Stimulated activated CD4-positive, alpha-beta T cell treated with anti-CD3 and anti-CD28 coated beads, Interleukin-12 subunit alpha, Interleukin-12 subunit beta, amount 100 ng/mL, for 48 hours (primary cell): ENCODE measurements around the gene CXCR5.

ENCODE experiments used
- DNase-seq, 3 donors: peaks; one replicate each; pipeline ENCODE4 v3.0.0-alpha.2; 2020; ENCODE audit warnings: low read depth in 2 of 3, low spot score in 1 of 3

CXCR5 gene

DNA sequence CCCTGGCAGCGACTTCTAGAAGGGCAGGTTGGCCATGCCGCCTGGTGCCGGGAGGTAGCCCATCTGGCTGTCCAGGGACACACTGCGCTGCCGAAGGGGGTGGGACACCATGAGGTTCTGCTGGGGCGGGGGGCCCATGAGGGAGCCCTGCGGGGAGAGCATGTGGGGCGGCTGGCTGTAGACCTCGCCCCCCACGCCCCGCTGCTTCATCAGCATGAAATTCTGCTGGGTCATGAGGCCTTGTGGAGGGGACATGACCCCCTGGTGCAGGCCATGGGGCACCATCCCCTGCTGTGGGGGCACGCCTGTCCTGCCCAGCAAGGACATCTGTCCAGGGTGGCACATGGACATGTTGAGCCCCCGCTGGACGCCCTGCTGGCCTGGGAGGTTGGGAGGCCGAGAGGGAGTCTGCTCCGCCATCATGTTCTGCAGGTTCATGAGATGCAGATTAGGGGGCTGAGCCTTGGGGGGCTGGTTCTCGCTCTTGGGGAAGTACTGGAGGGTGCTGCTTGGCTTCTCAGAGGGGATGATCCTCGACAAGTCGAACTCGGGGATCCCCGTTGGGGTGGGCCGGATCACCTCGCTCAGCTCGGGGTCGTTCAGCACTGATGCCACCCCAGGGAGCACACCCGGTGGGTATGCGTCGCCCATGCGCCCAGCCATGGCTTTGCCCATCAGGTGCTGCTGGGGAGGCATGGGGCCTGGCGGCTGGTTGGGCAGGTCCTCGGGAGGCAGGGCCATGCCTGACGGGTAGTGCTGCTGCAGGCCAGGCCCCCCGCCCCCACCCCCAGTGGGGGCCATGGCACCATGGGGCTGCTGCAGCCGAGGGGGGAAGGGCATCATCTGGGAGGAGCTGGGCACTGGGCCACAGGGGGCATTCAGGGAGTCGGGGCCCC is 15.0 kb downstream of the CXCR5 start:
- no peak for DNase-seq

DNA sequence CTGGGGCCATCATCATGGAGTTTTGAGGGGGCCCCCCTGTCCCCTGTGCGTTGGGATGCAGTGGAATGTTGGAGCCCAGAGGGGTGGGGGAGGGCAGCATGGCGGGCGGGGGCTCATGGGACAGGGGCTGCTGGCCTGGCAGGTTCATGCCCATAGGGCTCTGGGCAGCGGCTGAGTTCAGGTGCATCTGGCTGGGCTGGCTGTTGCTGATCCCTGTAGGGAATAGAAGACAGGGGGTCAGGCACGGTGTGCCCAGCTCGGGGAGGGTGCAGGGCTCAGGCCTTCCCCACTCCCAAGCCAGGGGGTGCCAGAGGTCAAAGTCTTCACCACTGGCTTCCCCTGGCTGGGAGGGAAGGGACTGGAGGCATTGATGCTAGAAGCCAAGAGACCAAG is 15.6 kb downstream of the CXCR5 start:
- DNase-seq = no peak

DNA sequence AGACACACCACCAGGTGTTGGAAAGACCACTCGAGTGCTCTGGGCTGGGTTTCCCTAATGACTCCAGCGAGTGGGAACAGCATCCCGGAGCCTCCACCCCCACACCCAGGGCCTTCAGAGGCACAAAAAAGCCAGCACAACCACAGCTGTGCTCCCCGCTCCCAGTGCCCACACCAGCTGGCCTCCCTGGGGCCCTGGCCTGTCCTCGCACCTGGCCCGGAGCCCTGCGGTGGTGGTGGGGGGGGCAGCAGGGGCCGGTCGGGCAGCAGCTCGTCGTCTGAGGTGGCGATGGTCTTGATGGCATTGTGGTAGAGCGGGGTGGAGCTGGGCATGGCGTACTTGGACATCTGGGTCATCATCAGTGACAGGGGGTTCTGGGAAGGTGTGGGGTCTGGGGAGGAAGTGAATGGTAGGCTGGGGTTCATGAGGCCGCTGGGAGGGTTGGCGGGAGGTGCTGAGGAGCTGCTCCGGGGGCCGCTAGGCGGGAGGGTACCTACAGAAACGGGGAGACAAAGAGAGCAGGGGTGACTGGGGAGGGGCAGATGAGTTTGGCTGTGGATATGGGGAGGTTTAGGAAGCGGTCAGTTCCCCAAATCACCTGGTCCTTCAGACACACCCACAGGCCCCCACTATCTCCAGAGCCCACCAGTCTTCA is 16.1 kb downstream of the CXCR5 start:
- no peak for DNase-seq

DNA sequence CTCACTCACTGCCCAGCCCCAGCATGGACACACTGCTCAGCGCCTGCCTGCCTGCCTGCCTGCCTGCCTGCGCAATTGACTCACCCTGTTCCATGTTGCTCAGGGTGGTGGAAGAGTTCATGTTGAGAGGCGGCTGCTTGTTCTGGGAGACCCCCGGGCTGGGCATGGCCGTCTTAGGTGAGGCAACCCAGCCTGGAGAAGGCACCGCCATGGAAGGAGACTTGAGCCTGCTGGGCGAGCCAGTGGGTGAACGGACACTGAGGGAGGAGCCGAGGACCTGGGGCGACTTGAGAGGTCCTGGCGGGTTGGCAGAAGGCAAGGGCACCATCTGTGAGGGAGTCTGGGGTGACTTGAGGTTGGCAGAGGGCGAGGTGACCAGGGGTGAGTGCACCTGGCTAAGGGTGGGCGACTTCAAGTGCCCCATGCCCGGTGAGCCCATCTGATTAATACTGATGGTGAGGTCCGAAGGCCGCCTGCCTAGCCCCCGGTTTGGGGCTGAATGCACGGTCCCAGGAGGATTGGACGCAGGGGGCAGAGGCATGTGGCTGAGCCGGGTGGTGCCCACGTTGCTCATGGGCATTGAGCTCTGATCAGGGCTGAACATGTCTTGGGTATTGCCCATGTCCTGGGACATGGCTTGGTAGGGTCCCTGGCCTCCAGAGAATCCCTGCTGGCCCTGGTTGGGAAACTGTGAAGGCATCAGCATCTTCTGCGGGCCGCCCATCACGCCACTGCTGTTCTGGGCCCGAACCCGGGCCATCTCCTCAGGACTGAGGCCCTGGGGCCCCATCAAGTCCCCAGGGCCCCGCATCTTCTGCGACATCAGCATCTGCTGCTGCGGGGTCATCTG is 17.1 kb downstream of the CXCR5 start:
- DNase-seq = no peak

DNA sequence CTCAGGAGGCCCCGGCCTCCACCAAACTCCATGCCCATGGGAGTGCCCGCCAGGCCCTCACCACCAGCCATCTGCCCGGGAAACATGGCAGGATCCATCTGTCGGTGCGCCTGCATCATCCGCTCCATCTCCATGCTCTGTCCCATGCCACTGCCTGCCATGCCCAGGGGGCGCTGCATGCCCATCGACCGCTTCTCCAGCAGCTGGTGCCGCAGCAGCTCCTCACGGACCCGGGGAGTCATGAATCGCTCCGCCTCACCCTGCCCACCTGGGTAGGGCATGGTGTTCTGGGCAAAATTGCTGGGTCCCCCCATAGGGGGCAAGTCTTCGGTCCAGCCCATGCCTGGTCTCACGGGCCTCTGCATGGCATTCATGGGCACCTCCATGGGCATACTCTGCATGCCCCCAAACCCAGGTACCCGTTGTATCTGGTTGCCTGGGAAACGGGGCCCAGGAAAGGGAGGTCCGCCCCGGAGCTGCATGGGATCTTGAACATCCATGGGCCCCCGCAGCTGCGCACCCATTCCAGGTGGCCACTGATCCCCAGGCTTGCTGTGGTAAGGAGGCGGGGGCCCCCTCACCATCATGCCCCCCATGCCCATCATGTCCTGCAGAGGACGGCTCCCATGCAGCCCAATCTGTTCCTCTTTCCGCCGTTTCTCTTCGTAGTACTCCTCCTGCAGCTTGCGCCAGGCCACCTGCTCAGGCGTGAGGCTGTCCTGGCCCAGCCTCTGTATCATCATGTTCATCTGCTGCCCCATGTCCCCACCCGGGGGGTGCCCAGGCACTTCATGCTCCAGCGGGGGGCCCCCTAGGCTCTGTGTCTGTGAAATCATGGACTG is 18.0 kb downstream of the CXCR5 start:
- DNase-seq = no peak

DNA sequence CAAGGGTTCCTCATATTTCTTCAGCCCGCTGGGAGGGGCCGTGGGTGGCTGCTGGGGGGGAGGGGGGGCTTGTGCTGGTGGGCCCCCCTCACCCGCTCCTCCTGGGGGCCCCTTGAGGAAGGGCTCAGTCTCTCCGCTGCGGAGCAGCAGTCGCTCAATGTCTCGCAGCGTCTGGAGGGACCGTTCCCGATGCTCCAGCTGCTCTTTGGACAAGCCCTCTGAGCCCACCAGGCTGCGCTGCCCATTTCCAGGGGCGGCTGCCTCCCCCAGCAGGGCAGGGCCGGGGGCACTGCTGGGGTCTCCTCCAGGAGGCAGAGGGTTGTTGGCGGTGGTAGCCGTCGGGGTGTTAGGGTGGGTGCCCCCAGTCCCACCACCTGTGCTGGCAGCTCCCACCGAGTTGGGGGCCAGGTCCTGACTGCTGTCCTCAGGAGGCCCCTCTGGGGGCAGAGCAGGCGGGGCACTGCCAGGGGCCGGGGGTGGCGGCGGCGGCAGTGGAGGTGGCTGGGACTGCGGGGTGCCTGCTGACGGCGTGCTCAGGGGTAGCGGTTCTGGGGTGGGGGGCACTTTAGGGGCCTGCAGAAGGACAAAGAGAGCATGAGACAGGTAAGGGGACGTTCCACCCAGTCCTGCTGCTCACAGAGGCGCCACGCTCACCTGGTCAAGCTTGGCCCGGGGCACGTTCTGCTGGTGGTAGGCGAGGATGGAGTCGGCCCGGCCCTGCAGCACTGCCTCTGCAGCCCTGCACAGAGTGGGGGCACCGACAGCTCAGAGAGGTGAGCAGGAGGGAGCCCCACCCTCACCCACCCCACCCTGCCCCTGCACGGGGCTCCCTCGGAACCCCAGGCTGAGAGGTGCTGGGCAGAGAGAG is 18.9 kb downstream of the CXCR5 start:
- no peak for DNase-seq

DNA sequence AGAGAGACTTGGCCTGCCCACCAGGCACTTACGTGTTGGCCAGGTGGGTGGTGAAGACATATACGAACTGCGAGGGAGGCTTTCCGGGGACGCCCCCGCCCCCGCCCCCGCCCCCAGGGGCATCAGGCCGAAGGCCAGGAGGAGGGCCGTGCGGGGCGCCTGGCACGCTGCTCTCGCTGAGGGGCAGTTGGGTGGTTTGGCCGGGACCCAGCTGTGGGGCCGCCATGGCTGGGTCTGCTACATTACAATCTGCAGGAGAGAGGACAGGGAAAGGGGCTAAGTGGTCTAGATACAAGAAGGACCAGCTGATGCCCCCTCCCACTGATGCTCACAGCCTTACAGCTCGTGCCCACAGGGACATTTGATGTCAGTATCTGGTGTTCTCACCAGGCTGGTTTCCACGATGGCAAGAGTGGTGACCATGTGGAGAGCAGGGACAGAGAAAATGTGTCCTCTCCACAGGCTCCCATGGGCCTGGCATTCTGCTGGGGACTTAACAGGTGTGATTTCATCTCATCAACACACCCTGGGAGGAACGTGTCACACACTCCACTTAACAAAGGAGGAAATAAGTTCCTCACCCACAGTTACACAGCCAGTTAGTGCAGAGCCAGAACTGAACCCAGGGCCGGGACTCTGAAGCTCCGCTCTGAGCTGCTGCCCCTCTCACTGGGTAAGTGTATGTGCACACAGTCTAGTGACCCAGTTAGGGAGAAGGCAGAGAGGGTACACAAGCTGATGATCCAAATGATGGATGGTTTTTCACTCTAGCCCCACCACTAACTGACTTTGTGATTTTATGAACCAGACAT is 19.7 kb downstream of the CXCR5 start:
- no peak for DNase-seq

DNA sequence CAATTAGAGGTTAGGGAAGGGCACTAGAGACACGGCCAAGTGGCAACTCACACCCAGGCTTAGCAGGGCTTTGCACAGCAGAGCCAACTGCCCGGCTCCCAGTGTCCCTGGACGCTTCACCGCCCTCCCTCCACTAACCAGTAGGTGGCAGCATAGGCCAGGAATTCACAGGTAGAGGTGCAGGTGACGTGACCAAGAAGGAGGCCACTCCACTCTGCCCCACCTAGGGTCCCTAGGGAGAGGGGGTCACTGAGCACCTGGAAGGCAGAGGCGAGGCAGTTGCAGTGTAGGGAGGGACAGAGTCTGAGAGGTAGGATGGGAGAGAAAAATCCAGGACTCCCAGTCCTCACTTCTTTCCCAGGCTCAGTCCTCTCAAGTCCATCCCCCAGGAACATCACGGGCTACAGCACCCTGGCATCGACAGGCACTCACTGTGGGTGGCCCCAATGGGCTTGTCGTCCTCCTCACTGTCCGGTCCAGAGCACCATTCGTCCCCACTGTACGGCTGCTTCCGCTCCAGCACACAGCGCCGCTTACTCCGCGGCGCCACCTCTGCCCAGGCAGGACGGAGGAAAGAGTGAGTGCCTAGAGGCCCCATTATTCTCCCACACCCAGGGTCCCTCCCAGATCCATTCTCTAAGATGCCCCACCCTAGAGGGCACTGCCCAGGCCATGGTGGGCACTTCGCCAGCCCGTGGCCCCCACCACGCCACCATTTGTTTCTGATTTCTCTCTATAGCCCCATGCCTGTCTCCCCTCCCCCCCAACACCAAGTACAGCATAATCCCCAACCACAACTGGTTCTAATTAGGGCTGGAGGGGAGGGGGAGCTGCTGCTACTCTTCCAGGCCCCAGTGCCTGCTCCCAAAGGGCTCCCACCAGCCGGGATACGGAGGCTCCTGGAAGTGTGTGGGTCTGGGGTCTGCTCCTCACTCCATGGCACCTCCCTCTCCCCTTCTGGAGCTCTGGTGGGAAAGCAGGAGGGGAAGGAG is 23.7 kb downstream of the CXCR5 start:
- peak; percentile 81 to 97 (median 82) for DNase-seq

DNA sequence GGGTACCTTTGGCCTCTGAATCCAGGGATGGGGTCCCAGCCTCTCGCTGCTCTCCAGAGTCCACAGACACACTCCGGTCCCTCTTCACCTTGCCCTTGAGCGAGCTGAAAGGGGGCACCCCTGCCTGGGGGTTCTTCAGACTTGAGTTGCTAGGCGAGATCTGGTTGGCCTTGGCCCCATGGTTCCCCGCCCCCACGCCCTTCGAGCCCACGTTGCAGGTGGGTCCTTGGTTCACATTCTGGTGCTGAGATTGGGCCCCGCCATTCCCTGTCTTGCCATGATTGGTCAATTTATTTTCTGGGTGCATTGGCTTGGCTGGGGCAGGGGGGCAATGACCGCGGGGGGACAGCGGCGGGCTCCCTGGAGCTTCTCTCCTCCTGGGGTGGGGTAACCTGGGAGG is 24.6 kb downstream of the CXCR5 start:
- DNase-seq = no peak

DNA sequence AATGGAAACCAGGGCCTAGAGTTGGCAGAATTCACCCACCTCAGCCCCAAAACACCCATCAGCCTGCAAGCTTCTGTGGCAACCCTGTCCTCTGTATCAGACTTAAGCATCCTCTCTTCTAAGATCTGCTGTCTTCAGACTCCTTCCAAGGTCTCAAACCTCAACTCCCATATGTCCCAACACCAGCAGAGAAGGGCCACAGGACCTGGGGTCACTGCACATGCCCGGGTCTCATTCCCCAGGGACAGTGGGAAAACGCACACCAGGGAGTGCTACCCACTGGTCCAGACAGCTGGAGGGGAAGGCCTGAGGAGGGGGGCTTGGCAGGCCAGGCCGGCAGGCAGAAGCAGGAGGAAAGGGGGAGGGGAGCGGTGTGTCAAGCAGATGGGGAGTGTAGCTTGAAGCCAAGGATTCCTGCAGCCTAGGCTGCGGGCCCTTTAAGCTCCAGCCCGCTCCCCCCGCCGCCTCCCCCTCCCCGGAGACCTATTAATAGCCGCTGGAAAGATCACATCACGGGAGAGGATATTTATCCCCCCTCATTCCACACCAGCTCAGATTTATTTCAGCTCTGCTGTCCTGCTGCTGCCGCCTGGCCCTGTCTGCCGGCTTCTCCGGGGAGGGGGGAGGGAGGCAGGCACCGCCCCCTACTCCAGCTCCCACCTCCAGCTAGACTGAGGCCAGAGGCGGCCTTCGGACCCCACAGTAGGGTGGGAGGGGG is 25.4 kb downstream of the CXCR5 start:
- DNase-seq = no peak

DNA sequence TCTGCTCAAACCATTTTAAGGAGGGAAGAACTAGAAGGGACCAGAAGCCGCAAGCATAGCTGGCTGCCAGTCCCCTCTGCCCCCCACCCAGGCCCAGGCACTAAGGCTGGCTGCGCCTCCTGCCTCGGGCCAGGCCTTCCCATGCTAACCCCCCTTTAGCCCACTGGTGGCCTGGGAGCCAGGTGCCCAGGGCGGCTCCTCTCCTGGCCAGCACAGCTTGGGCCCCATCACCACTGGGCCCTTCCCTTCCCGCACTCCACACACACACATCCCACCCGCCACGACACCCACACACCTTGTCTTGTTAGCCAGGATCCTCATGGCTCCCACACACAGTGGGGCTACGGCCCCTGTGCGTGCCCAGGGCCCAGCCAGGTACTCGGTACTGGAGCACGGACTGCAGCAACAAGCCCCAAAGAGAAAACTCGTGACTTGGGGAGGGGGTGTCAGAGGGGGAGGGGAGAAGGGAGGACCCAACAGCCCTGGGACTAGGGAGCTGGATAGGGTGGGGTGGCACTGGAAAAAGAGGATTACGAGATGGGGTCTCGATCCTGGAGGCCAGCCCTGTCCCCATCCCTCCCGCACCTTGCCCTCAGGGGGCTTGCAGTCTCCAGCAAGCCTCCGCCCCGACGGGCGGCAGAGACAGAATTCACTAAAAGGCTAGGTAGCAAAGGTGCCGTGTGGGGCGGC is 26.1 kb downstream of the CXCR5 start:
- no peak for DNase-seq

DNA sequence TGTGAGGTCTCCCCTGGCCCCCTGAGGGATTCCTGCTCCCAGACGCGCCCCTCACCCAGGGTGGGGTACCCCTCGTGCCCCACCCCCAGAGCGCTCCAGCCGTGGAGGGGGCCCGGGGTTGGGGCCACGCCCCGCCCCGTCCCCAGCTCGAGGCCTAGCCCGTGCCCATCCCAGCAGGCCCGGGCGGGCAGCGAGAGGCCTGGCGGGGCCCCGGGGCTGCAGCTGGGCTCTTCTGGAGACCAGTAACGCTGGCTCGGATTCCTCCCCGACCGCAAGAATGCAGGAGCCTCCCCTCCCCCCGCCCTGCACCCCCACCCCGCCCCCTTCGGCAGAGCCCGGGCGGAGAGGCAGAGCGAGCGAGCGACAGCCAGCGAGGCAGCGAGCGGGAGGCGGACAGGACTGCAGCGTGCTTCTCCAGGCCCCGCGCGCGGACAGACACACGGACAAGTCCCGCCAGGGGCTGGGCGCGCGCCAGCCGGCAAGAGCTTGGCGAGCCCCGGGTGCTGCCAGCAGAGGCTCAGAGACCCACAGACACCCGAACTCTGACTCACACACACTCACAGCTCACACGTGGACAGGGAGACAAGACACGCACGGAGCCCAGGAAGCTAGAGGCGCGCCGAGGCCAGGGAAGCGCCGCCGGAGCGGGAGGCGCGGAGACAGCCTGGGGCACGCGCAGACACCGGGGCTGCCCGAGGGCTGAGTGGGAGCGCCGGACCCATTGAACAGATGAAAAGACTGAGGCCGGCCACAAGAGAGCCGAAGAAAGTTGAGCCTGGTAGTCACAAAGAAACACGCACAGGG is 26.8 kb downstream of the CXCR5 start:
- DNase-seq = no peak

DNA sequence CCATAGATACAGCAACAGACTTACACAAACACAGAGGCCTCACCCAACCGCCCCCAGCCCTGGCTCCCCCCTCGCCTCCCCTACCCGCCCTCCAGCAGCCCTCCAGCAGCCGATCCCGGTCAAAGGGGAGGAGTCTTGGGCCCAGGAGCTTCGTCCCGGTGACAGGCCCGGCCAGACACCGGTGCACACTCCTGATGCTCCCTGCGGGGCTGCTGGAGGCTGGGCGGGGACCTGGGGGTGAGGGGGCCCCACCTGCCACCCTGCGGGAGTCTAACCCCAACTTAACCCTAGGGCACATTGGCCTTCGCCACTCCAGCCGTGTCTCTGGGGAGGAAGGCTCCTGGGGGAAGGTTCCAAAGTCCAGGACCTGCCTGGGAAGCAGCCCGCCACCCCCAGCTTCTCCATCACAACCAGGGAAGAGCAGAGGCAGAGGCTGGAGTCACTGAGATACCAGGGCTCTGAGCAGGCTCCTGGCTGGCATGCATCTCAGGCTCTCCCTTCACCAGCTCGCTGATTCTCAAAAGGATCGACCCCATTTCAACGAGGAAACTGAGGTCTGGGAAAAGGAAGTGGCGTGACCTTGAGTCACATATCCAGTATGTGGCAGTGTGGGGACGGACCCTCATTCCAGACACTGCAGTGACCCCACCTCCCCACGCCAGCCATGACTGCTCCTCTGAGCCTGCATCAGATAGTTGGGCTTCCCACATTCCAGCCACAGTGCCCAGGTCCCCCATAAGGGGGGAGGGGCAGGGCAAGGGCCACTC is 27.6 kb downstream of the CXCR5 start:
- DNase-seq = no peak

DNA sequence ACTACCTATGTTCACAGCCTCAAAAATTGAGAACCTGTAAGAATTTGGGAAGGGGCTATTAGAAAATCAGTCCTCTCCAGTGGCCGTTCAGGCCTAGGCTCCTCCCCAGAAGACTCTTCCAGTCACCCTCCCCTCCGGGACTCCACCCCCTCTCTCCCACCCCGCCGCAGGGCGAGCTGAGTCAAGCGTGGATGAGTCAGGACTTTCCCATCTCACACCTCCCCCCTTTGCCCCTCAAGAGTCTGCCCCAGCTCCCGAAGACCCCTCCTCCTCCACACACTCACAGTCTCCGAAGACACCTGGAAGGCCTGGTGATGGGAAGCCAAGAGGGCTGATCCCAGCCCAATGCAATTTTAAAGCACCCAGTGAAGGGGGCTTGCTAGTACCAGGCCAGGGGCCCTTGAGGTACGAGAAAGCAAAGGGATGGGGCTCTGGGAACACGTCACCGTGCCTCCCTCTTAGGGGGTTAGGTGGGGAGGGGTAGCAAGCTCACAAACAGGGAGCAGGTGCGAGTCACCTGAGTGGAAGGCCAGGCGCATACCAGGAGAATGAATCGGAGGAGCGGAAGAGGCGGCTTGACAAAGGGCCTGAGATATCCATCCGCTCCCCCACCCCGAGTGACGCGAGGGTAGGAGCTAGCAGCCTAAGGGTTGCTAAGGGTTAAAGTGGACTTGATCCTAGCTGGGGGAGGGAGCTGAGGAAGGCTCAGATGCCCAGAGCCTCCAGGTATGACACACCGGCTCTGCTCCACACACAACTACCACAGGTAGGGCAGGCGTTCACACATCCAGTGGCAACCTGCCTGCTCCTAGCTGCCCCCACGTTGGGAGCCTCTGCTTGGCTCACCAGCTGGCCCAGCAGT is 28.4 kb downstream of the CXCR5 start:
- peak; percentile 66 to 74 (median 73) for DNase-seq
